Measurements from ENCODE around the gene PDZD4. TPM values are rescaled to one million over a fixed set of nuclear protein-coding genes. Genes with fewer than 3 reads are reported as not detected.

The PDZD4 gene
- total RNA-seq, 1 experiment from 2014 or later: 1.8 TPM

GRCh38 chrX:153791104-153791852 is 39.1 kb downstream of the PDZD4 start:
- CTCF ChIA-PET: no interaction called here
- Histone ChIP-seq H3K27me3 (replicated peaks; ENCODE audit: control insufficient read depth, insufficient read depth, low read length) (no peaks in the 10 kb centered on the region), H3K4me1 (0 out of 2 replicates have a peak, but pooled peaks cover 4% of the 10 kb centered on the region), H3K9me3 (no peaks in the 10 kb centered on the region), H3K36me3 (ENCODE audit: control insufficient read depth, insufficient read depth, low read length) (no peaks in the 10 kb centered on the region), H3K4me3 (ENCODE audit: low read depth, low read length) (no peak overlapping the region)
- Mint-ChIP-seq H3K4me1 (ENCODE audit: low read depth, unreplicated experiment) (no peaks in the 10 kb centered on the region), H3K4me3 (ENCODE audit: unreplicated experiment) (no peak overlapping the region), H3K27me3 (ENCODE audit: insufficient read depth, unreplicated experiment) (no peaks in the 10 kb centered on the region), H3K36me3 (ENCODE audit: insufficient read depth, unreplicated experiment) (peaks cover 11% of the 10 kb centered on the region), H3K9me3 (ENCODE audit: unreplicated experiment) (no peaks in the 10 kb centered on the region), H3K27ac (ENCODE audit: unreplicated experiment) (no peak overlapping the region)
- no TSS peak for BruUV-seq (replicated peaks)
- intact Hi-C loops (cut with micrococcal nuclease; ENCODE audit: unreplicated experiment): loop anchor here (5.0 to 10.0 kb wide), 3 partner anchors 69 to 581 kb away; partner anchors contain the start of genes ABCD1, ARHGAP4, BCAP31 and FLNA
- POLR2A ChIA-PET: interaction anchor here (0.6 kb wide), 1 partner anchor 580 kb away, joined by 3 read pairs; no protein-coding TSS in a partner anchor
- DNase-seq: no peak
- TF ChIP-seq CTCF (IDR thresholded peaks at IDR 0.05; ENCODE audit: insufficient read depth in 1 of 2, low read depth in 1 of 2, low read length in 1 of 2, severe bottlenecking in 1 of 2, unreplicated experiment in 1 of 2): no peak

- no peaks in the 10 kb centered on the region for H3K36me3 ChIP-seq (ENCODE audit: control insufficient read depth, insufficient read depth, low read length)
- H3K4me3 Mint-ChIP-seq (ENCODE audit: unreplicated experiment): no peak overlapping the region
- CTCF ChIA-PET: no interaction called here
- H3K4me1 Mint-ChIP-seq (ENCODE audit: low read depth, unreplicated experiment): no peaks in the 10 kb centered on the region
- no peaks in the 10 kb centered on the region for H3K27me3 Mint-ChIP-seq (ENCODE audit: insufficient read depth, unreplicated experiment)
- no peak for DNase-seq
- H3K9me3 Mint-ChIP-seq (ENCODE audit: unreplicated experiment): no peaks in the 10 kb centered on the region
- H3K27me3 ChIP-seq (replicated peaks; ENCODE audit: control insufficient read depth, insufficient read depth, low read length): no peaks in the 10 kb centered on the region
- no peak for TF ChIP-seq CTCF (IDR thresholded peaks at IDR 0.05; ENCODE audit: insufficient read depth in 1 of 2, low read depth in 1 of 2, low read length in 1 of 2, severe bottlenecking in 1 of 2, unreplicated experiment in 1 of 2)
- H3K4me3 ChIP-seq (ENCODE audit: low read depth, low read length): no peak overlapping the region
- peaks cover 6% of the 10 kb centered on the region for H3K36me3 Mint-ChIP-seq (ENCODE audit: insufficient read depth, unreplicated experiment)
- BruUV-seq (replicated peaks): no TSS peak
- no peak overlapping the region for H3K27ac Mint-ChIP-seq (ENCODE audit: unreplicated experiment)
- no peaks in the 10 kb centered on the region for H3K9me3 ChIP-seq
- intact Hi-C loops (cut with micrococcal nuclease; ENCODE audit: unreplicated experiment): loop anchor here (5.0 to 10.0 kb wide), 3 partner anchors 67 to 583 kb away; partner anchors contain the start of genes ABCD1, ARHGAP4, BCAP31 and FLNA
- POLR2A ChIA-PET: interaction anchor here (0.5 kb wide), 1 partner anchor 31 kb away, joined by 8 read pairs; no protein-coding TSS in a partner anchor
- H3K4me1 ChIP-seq: 0 out of 2 replicates have a peak, but pooled peaks cover 4% of the 10 kb centered on the region
These were observed 40.7 kb downstream of the PDZD4 start for GRCh38 chrX:153789654-153790053.

GRCh38 chrX:153786669-153787068 is 43.7 kb downstream of the PDZD4 start:
- no TSS peak for BruUV-seq (replicated peaks)
- intact Hi-C loops (cut with micrococcal nuclease; ENCODE audit: unreplicated experiment): no loop called here
- H3K4me3 Mint-ChIP-seq (ENCODE audit: unreplicated experiment): no peak overlapping the region

More at GRCh38 chrX:153786669-153787068, 43.7 kb downstream of the PDZD4 start:
- no peaks in the 10 kb centered on the region for H3K4me1 ChIP-seq
- Mint-ChIP-seq H3K27ac (ENCODE audit: unreplicated experiment) (no peak overlapping the region), H3K9me3 (ENCODE audit: unreplicated experiment) (no peaks in the 10 kb centered on the region), H3K4me1 (ENCODE audit: low read depth, unreplicated experiment) (no peaks in the 10 kb centered on the region), H3K36me3 (ENCODE audit: insufficient read depth, unreplicated experiment) (no peaks in the 10 kb centered on the region), H3K27me3 (ENCODE audit: insufficient read depth, unreplicated experiment) (no peaks in the 10 kb centered on the region)
- ChIA-PET CTCF (no interaction called here), POLR2A (no interaction called here)
- DNase-seq: no peak
- H3K27me3 ChIP-seq (replicated peaks; ENCODE audit: control insufficient read depth, insufficient read depth, low read length): no peaks in the 10 kb centered on the region
- H3K4me3 ChIP-seq (ENCODE audit: low read depth, low read length): no peak overlapping the region
- no peak for TF ChIP-seq CTCF (IDR thresholded peaks at IDR 0.05; ENCODE audit: insufficient read depth in 1 of 2, low read depth in 1 of 2, low read length in 1 of 2, severe bottlenecking in 1 of 2, unreplicated experiment in 1 of 2)
- H3K36me3 ChIP-seq (ENCODE audit: control insufficient read depth, insufficient read depth, low read length): no peaks in the 10 kb centered on the region
- no peaks in the 10 kb centered on the region for H3K9me3 ChIP-seq

Measured in Caco-2 (cell line).